Adrenal gland (tissue), 12 donors: ENCODE measurements around the gene MKI67. TPM values are rescaled to one million over a fixed set of nuclear protein-coding genes. Genes with fewer than 3 reads are reported as not detected.

Source experiments
- DNase-seq, 7 donors: peaks; one replicate each; pipeline ENCODE4 v3.0.0-alpha.2; 2019 to 2020
- H3K27ac ChIP-seq, 5 donors: fragments of 200-600 bp; sonication (generic) in 4 of 5; 1 replicate in 3 of 5; 2 replicates in 2 of 5; pipeline versions ENCODE4 v1.5.1 to v1.8.0; 2016 to 2020; ENCODE audit warnings: mild to moderate bottlenecking in 1 of 5
- H3K27me3 ChIP-seq: fragments of 200-600 bp; 2 replicates; pipeline ENCODE4 v1.8.0; 2021
- H3K36me3 ChIP-seq, 2 donors: fragments of 200-600 bp; replicated peaks in 1 of 2; 1 replicate in 1 of 2; 2 replicates in 1 of 2; pipeline versions ENCODE4 v1.5.1 to v1.8.0; 2018 to 2022
- H3K4me1 ChIP-seq, 2 donors: fragments of 200-600 bp; replicated peaks in 1 of 2; 1 replicate in 1 of 2; 2 replicates in 1 of 2; pipeline versions ENCODE4 v1.5.1 to v1.8.0; 2018 to 2021
- H3K4me3 ChIP-seq, 4 donors: fragments of 200-600 bp; sonication (generic) in 3 of 4; one replicate each; pipeline ENCODE4 v1.5.1; 2016 to 2018
- H3K9me3 ChIP-seq, 3 donors: fragments of 200-600 bp; sonication (generic) in 1 of 3; replicated peaks in 1 of 3; 1 replicate in 2 of 3; 2 replicates in 1 of 3; pipeline versions ENCODE4 v1.5.1 to v1.8.0; 2016 to 2021
- POLR2A ChIP-seq, 2 donors: fragments of 450-650 bp; IDR thresholded peaks; one replicate each; pipeline ENCODE4 v1.6.1; 2017; ENCODE audit warnings: antibody characterized with exemption in 2 of 2, mild to moderate bottlenecking in 2 of 2, moderate library complexity in 1 of 2
- WGBS, 4 donors: extraction: QIAGEN DNeasy Blood & Tissue Kit in 2 of 4; methylation state at CpG; one replicate each; pipeline versions ENCODE4 v1.1.5 to v1.1.7; 2013 to 2017; 5-methylcytosine and 5-hydroxymethylcytosine counted together
- intact Hi-C, 2 donors: fragments of 100-400 bp; cut with DNase I; formaldehyde crosslinking; loops; one replicate each; pipeline versions ENCODE4 v1.14.1 to v1.15.0; 2022 to 2023
- polyA plus RNA-seq, 3 donors: library from polyadenylated mRNA; stranded (reverse); fragments of 200-250 nt in 2 of 3; fragments of 350-450 nt in 1 of 3; fragmentation: Illumina TruSeq in 1 of 3; extraction: RNeasy Lipid Tissue Mini Kit (QIAGEN cat#74804) in 1 of 3; gene quantifications; one replicate each; pipeline ENCODE4 v1.2.3, GENCODE V29; 2013 to 2014
- total RNA-seq, 9 donors: library from RNA; depleted of rRNA in 4 of 9; stranded (reverse); fragments of >200 nt in 4 of 9; fragments of 120-200 nt in 1 of 9; fragmentation: NEBNext Ultra II Directional in 1 of 9; extraction: Animal tissue kit (Norgen Biotek cat#: 25700) in 1 of 9; gene quantifications; one replicate each; pipeline versions ENCODE4 v1.1.0 to v1.2.4, GENCODE V29; 2013 to 2023
- TF ChIP-seq, protein P1 (sequence below), 6 experiments: fragments of 450-650 bp in 4 of 6; fragments of 200-600 bp in 2 of 6; sonication (generic) in 1 of 6; IDR thresholded peaks; 1 replicate in 5 of 6; 2 replicates in 1 of 6; pipeline versions ENCODE4 v1.5.1 to v1.8.0; 2016 to 2021; ENCODE audit warnings: antibody characterized with exemption in 6 of 6, mild to moderate bottlenecking in 2 of 6, moderate library complexity in 1 of 6
- donor health status: healthy with polysubstance abuse.
- donor health status: Bipolar disorder and iron deficiency.
- donor health status: DM: yes; HTN: yes; CAD: no.
- donor health status: DM: no; HTN: no; CAD: no.
- donor health status: DM: no; HTN: no; CAD: no.
- donor health status: DM: yes; HTN: yes; CAD: no.

The MKI67 gene
- total and polyA plus RNA-seq, 12 donors: 0.30 to 16.8 (median 3.0) TPM

DNA sequence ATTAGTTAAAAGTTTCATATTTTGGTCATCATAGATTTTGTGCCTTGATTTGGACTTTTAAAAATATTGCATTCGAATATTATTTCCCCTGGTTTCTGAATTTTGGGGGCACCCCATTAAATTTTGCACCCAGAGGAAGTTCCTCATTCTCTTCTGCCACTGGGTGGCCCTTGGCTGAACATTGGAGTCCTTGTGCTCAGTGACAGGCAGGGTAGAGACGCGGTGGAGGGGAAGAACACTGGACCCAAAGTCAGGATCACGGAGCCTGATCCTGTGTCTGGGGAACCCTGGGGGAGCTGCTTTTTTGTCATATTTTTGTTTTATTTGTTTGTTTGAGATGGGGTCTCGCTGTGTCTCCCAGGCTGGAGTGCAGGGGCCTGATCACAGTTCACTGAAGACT lies 74.7 kb downstream of the MKI67 start:
- WGBS, 4 donors: 73 to 90% (median 87%) methylated on average over 5 of the region's 5 CpGs
- peaks cover 0 to 17% of the 10 kb centered on the region in 2 donors for H3K36me3 ChIP-seq
- no peaks in the 10 kb centered on the region for H3K9me3 ChIP-seq
- DNase-seq: peak in 3 of 7 donors; percentile 9 to 20 (median 14)
- intact Hi-C loops: no loop called here
- H3K4me1 ChIP-seq: peaks cover 0 to 3% of the 10 kb centered on the region in 2 donors
- TF ChIP-seq, protein P1, sequence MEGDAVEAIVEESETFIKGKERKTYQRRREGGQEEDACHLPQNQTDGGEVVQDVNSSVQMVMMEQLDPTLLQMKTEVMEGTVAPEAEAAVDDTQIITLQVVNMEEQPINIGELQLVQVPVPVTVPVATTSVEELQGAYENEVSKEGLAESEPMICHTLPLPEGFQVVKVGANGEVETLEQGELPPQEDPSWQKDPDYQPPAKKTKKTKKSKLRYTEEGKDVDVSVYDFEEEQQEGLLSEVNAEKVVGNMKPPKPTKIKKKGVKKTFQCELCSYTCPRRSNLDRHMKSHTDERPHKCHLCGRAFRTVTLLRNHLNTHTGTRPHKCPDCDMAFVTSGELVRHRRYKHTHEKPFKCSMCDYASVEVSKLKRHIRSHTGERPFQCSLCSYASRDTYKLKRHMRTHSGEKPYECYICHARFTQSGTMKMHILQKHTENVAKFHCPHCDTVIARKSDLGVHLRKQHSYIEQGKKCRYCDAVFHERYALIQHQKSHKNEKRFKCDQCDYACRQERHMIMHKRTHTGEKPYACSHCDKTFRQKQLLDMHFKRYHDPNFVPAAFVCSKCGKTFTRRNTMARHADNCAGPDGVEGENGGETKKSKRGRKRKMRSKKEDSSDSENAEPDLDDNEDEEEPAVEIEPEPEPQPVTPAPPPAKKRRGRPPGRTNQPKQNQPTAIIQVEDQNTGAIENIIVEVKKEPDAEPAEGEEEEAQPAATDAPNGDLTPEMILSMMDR (IDR thresholded peaks at IDR 0.05): no peak
- no peak for TF ChIP-seq POLR2A (IDR thresholded peaks at IDR 0.05)
- peak overlapping the region in 3 of 5 donors; percentile 18 to 70 (median 43) for H3K27ac ChIP-seq
- H3K27me3 ChIP-seq: no peaks in the 10 kb centered on the region
- H3K4me3 ChIP-seq: no peak overlapping the region

DNA sequence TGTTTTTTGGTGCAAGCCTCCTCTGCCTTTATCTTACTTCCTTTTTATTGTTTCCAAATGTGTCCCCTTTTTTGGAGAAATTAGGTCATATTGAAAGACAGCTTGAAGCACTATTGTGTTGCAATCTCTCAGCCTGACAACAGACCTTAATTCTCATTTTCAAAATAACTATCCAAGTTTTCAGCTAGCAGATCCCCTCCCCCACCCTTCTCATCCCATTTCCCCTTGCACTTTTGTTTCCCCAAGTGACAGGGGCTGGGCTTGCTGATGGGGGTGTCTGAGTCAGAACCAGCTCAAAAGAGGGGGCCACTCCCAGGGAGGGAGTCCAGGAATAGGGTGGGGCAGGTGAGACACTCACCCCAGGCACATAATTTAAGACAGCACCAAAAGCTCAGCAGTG lies 75.3 kb downstream of the MKI67 start:
- peak overlapping the region in 3 of 5 donors; percentile 18 to 81 (median 43) for H3K27ac ChIP-seq
- no peak overlapping the region for H3K4me3 ChIP-seq
- intact Hi-C loops: no loop called here
- H3K4me1 ChIP-seq: peaks cover 0 to 3% of the 10 kb centered on the region in 2 donors
- no peaks in the 10 kb centered on the region for H3K27me3 ChIP-seq
- peaks cover 0 to 11% of the 10 kb centered on the region in 2 donors for H3K36me3 ChIP-seq
- no peaks in the 10 kb centered on the region for H3K9me3 ChIP-seq
- DNase-seq: peak in 1 of 7 donors; percentile 39
- TF ChIP-seq, protein P1 (IDR thresholded peaks at IDR 0.05): no peak
- no peak for TF ChIP-seq POLR2A (IDR thresholded peaks at IDR 0.05)

DNA sequence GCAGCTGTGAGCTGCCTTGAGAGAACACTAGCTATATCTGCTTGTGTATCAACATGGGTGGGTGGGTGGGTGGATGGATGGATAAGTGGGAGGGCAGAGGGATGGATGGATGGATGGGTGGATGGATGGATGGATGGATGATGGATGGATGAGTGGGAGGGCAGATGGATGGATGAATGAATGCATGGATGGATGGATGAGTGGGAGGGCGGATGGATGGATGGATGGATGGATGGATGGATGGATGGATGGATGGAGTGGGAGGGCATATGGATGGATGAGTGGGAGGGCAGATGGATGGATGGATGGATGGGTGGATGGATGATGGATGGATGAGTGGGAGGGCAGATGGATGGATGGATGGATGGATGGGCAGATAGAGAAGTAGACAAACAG lies 76.1 kb downstream of the MKI67 start:
- intact Hi-C loops: no loop called here
- no peaks in the 10 kb centered on the region for H3K9me3 ChIP-seq
- H3K27ac ChIP-seq: peak overlapping the region in 1 of 5 donors; percentile 81
- WGBS, 4 donors: 50 to 79% (median 70%) methylated on average over 1 of the region's 1 CpG
- no peaks in the 10 kb centered on the region for H3K27me3 ChIP-seq
- peaks cover 0 to 3% of the 10 kb centered on the region in 2 donors for H3K4me1 ChIP-seq
- no peak overlapping the region for H3K4me3 ChIP-seq
- DNase-seq: no peak
- TF ChIP-seq, protein P1 (IDR thresholded peaks at IDR 0.05): no peak
- TF ChIP-seq POLR2A (IDR thresholded peaks at IDR 0.05): no peak
- H3K36me3 ChIP-seq: peaks cover 0 to 4% of the 10 kb centered on the region in 2 donors

DNA sequence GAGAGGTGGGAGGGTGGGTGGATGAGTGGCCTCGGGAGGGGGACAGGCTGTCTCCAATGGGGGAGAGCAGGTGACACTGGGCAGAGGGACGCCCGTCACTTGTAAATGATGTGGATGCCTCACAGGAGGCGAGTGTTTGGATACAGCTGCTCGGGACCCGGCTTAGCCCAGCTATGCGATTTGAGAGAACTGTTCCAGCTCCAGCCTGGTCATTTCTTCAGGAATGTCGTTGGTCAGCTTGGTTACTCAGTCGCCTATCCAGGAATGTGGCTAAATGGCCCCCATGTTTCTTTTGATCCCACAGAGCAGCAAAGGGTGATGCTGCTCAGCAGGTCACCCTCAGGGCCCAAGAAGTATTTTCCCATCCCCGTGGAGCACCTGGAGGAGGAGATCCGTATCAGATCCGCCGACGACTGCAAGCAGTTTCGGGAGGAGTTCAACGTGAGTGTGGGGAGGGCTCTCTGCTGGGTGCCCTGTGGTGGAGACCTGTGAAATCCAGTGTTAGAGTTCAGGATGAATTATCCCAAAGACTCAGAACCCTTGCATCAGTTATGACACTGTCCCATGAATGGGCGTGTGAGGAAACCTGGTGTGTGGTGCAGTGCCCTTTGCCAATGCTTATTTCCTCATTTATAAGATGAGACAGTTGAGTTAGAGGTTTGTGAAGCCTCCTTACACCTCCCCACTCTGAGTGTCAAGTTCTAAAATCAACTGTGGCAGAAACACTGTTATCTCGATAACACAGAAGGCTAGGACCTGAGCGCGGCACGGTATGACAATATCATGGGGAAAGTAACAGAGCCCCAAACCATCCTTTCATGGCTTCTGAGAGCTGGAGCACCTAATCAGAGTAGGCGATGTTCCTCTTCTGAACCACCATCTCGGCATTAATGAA lies 76.8 kb downstream of the MKI67 start:
- intact Hi-C loops: no loop called here
- Histone ChIP-seq H3K4me3 (peak overlapping the region in 1 of 4 donors; percentile 26), H3K36me3 (no peaks in the 10 kb centered on the region), H3K27ac (peak overlapping the region in 2 of 5 donors; percentile 11 to 81), H3K9me3 (no peaks in the 10 kb centered on the region), H3K4me1 (peaks cover 0 to 3% of the 10 kb centered on the region in 2 donors), H3K27me3 (no peaks in the 10 kb centered on the region)
- no peak for TF ChIP-seq POLR2A (IDR thresholded peaks at IDR 0.05)
- TF ChIP-seq, protein P1 (IDR thresholded peaks at IDR 0.05): no peak
- no peak for DNase-seq
- WGBS, 4 donors: 85 to 89% (median 88%) methylated on average over 23 of the region's 23 CpGs
